Activated CD8-positive, alpha-beta T cell treated with anti-CD3 and anti-CD28 coated beads, Interleukin-2, amount 10 ng/mL, durations not matched to agents 7 days and 5 days (primary cell): ENCODE measurements around the gene GLP2R. TPM values are rescaled to one million over a fixed set of nuclear protein-coding genes. Genes with fewer than 3 reads are reported as not detected.

Source experiments
- ATAC-seq: fragments of 150-1000 bp; cut with Tn5 transposase; one replicate; pipeline ENCODE4 v1.10.0; 2021; ENCODE audit warnings: moderate library complexity
- CTCF ChIA-PET: fragments of 350-600 bp; sonication (Branson Sonifier 250); formaldehyde crosslinking; loops from one replicate; lab custom pipeline; 2021; ENCODE audit warnings: antibody characterized with exemption; lab: Charles Lee
- POLR2A ChIA-PET: fragments of 350-600 bp; sonication (Branson Sonifier 250); formaldehyde crosslinking; loops from one replicate; lab custom pipeline; 2021; ENCODE audit warnings: antibody characterized with exemption; lab: Charles Lee
- DNase-seq: peaks from one replicate; pipeline ENCODE4 v3.0.0-alpha.2; 2020
- H3K27ac Mint-ChIP-seq: one replicate; pipeline ENCODE4 v1.8.0; 2021; ENCODE audit warnings: mild to moderate bottlenecking, mixed read lengths
- H3K27me3 Mint-ChIP-seq: one replicate; pipeline ENCODE4 v1.8.0; 2021; ENCODE audit warnings: low read depth, mixed read lengths
- H3K36me3 Mint-ChIP-seq: one replicate; pipeline ENCODE4 v1.8.0; 2021; ENCODE audit warnings: low read depth, mixed read lengths
- H3K4me1 Mint-ChIP-seq: one replicate; pipeline ENCODE4 v1.8.0; 2021; ENCODE audit warnings: low read depth, mixed read lengths
- H3K4me3 Mint-ChIP-seq: one replicate; pipeline ENCODE4 v1.8.0; 2021; ENCODE audit warnings: mild to moderate bottlenecking, mixed read lengths
- H3K9me3 Mint-ChIP-seq: one replicate; pipeline ENCODE4 v1.8.0; 2022; ENCODE audit warnings: mixed read lengths; ENCODE audit not compliant: insufficient read depth
- total RNA-seq, 2 experiments: library from RNA; stranded (reverse); gene quantifications; one replicate each; pipeline ENCODE4 v1.2.3, GENCODE V29; 2021

The GLP2R gene
- total RNA-seq, 2 experiments from 2014 or later = not detected

DNA sequence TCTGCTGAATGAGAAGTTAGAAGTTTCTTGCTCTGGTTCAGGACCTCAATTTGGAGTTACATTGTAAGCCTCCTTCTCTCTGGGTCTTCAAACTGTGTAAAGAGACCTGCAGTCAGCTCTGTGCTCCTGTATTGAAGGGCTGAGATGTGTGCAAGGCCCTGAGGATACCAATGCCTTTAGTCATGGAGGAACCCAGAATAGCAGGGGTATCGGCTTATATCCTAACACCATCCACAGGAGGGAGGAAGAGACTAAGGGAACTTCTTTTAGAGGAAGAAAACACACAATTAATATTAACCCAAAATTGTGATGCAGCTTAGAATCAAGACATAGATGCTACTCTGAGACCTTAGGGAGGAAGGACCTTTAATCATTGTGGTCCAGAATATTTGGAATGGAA, 36.5 kb downstream of the GLP2R start:
- ChIA-PET CTCF (no interaction called here), POLR2A (no interaction called here)
- ATAC-seq = no peak
- Mint-ChIP-seq H3K4me3 (no peak overlapping the region), H3K36me3 (no peaks in the 10 kb centered on the region), H3K4me1 (no peaks in the 10 kb centered on the region), H3K27ac (no peak overlapping the region), H3K27me3 (no peaks in the 10 kb centered on the region), H3K9me3 (peaks cover 12% of the 10 kb centered on the region)
- DNase-seq = no peak

DNA sequence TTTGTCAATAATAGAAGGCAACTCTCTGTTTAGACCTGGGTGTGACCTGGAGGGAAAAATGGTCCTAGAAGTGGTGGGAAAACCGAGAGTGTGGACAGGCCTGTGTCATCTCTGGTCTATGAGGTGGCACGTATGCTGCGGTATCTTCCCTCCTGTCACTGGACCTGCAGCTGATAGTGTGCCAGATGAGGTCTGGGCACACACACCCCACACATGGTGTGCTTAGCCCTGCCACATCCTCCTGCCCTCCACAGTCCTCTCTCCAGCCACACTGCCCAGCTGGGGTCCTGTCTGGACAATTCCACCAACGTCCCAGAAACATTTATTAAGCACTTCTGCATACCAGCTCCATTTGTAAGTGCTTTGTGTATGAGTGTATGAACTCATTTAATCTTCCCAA, 37.2 kb downstream of the GLP2R start:
- POLR2A ChIA-PET = no interaction called here
- no peaks in the 10 kb centered on the region for H3K27me3 Mint-ChIP-seq
- no peaks in the 10 kb centered on the region for H3K36me3 Mint-ChIP-seq
- DNase-seq (no peak), ATAC-seq (no peak)
- H3K4me3 Mint-ChIP-seq = no peak overlapping the region
- CTCF ChIA-PET = no interaction called here
- H3K9me3 Mint-ChIP-seq = peaks cover 12% of the 10 kb centered on the region
- H3K27ac Mint-ChIP-seq = no peak overlapping the region
- H3K4me1 Mint-ChIP-seq = no peaks in the 10 kb centered on the region

DNA sequence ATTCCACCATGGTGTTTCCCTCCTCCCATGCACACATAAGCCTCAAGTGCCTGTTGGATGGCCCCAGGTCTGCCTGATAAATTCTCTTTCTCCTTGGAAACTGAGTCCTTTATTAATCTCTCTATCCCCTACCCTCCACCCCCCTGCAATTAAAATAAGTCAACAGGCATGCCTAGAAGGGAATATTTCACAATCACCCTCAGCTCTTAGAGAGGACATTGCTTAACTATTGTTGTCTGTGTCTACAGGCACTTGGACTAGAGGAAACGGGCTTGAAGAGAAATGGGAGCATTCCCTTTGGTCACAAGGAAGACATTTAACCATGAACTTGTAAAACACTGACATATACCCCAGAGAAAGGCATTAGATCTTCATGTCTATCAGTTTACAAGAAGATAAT, 39.9 kb downstream of the GLP2R start:
- no peaks in the 10 kb centered on the region for H3K27me3 Mint-ChIP-seq

DNA sequence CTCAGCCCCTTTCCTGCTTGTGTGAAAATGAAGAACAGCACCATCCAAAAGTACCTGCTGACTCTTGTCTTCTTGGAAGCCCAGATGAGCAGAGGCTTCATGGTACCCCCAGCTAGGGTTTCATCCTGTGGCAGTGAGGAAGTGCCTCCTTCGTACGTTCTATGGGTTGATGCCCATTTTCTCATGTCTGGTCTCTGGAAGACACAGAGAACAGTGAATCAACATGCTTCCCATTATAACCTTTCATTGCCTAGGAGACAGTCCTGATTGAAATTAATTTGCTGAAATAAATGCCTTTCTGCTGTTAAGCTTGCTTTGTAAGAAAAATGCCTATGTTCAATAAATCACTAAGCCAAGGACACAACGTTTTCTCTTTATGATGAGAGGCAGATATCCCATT, 42.8 kb downstream of the GLP2R start:
- no peak overlapping the region for H3K27ac Mint-ChIP-seq
- no peak for ATAC-seq
- H3K4me3 Mint-ChIP-seq = no peak overlapping the region
- CTCF ChIA-PET = no interaction called here
- no peak for DNase-seq
- no peaks in the 10 kb centered on the region for H3K36me3 Mint-ChIP-seq
- H3K4me1 Mint-ChIP-seq = no peaks in the 10 kb centered on the region
- POLR2A ChIA-PET = no interaction called here
- H3K9me3 Mint-ChIP-seq = no peaks in the 10 kb centered on the region
- no peaks in the 10 kb centered on the region for H3K27me3 Mint-ChIP-seq

More for the DNA sequence above, 39.9 kb downstream of the GLP2R start:
- H3K27ac Mint-ChIP-seq = no peak overlapping the region
- ATAC-seq (no peak), DNase-seq (no peak)
- no peaks in the 10 kb centered on the region for H3K36me3 Mint-ChIP-seq
- no peaks in the 10 kb centered on the region for H3K4me1 Mint-ChIP-seq
- POLR2A ChIA-PET = no interaction called here
- H3K4me3 Mint-ChIP-seq = no peak overlapping the region
- no peaks in the 10 kb centered on the region for H3K9me3 Mint-ChIP-seq
- CTCF ChIA-PET = no interaction called here

DNA sequence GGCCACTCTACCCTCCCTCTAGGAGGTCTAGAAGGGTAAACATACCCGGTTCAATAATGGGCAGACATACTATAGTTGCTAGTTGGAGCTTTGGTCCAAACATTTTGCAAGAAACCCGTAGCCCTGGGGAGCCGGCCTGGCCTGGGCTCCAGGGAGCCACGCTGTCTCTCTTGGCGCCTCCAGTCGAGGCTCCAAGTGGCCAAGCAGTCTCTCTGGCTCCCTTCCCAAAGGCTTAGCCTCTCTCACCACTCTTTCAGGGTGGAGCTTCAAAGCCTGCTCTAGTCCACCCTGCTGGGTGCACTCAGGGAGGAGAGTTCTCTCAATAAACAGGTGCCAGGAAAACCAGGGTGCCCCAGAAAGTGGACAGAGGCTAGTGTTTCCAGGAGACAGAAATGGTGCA, 47.1 kb downstream of the GLP2R start:
- H3K9me3 Mint-ChIP-seq = no peaks in the 10 kb centered on the region
- ChIA-PET CTCF (no interaction called here), POLR2A (no interaction called here)
- no peaks in the 10 kb centered on the region for H3K27me3 Mint-ChIP-seq
- H3K27ac Mint-ChIP-seq = no peak overlapping the region
- H3K36me3 Mint-ChIP-seq = no peaks in the 10 kb centered on the region
- no peak for DNase-seq
- H3K4me1 Mint-ChIP-seq = no peaks in the 10 kb centered on the region
- H3K4me3 Mint-ChIP-seq = no peak overlapping the region
- no peak for ATAC-seq

DNA sequence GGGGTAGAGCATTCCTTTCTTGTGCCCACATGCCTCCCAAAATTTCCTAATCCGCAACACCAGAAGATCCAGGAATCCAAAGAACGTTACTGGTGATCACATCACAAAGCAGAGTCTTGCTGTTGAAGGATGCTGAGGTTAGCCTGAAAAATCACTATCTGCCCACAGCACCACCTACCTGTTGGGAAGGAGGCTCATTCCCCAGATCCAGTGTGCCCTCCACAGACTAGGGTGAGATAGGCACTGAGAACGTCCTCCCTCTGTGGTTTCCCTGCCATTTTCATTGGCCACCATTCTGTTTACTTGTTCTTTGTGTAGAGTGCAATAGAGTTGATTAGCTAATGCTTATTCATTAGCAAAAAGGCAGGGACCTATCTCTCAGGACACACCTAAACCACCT, 49.0 kb downstream of the GLP2R start:
- DNase-seq (no peak), ATAC-seq (no peak)
- ChIA-PET POLR2A (no interaction called here), CTCF (no interaction called here)
- Mint-ChIP-seq H3K36me3 (no peaks in the 10 kb centered on the region), H3K4me3 (no peak overlapping the region), H3K9me3 (no peaks in the 10 kb centered on the region), H3K27ac (no peak overlapping the region), H3K4me1 (no peaks in the 10 kb centered on the region), H3K27me3 (no peaks in the 10 kb centered on the region)

DNA sequence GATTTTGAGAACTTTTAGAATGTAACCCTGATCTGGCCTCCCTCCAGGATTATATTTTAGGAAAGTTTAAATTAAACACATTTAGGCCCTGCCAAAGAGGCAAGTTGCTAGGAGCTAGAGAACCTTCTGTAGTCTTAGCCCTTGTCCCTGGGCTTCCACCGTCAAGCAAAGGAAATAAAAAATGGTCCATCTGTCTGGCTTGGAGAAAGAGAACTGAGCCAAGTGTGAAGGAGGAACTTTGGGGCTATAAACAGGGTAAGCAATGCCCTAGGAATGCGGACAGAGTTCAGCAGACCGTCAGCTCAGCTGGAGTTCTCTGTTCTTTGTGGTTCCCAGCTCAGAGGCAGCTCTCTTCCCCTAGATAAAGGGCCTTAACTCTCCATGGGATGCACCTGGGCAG, 49.7 kb downstream of the GLP2R start:
- POLR2A ChIA-PET = no interaction called here
- H3K36me3 Mint-ChIP-seq = no peaks in the 10 kb centered on the region
- no peaks in the 10 kb centered on the region for H3K4me1 Mint-ChIP-seq
- H3K27ac Mint-ChIP-seq = no peak overlapping the region
- CTCF ChIA-PET = no interaction called here
- no peak overlapping the region for H3K4me3 Mint-ChIP-seq
- ATAC-seq = no peak
- DNase-seq = no peak
- H3K27me3 Mint-ChIP-seq = no peaks in the 10 kb centered on the region
- H3K9me3 Mint-ChIP-seq = no peaks in the 10 kb centered on the region

DNA sequence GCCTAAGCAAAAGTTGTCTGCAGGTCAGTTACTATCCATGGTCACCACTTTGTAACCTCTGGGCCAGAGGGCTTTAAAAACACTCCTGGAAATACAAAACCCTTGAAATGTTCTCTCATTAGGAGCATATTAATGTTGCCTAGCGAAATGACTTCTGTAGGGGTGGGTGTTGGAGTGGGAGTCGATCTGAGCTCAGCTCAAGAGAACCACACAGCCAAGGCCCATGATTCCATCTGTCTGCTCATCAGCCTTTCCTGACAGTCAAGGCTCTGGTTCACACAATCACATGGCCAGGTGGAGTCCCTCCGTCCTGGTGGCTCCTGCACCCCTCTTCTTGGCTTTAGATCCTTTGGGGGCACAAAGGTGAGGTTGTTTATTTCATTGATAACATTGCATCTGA, 52.6 kb downstream of the GLP2R start:
- Mint-ChIP-seq H3K9me3 (peaks cover 13% of the 10 kb centered on the region), H3K27ac (no peak overlapping the region), H3K4me3 (no peak overlapping the region), H3K4me1 (no peaks in the 10 kb centered on the region), H3K36me3 (no peaks in the 10 kb centered on the region), H3K27me3 (no peaks in the 10 kb centered on the region)
- ATAC-seq (no peak), DNase-seq (no peak)
- ChIA-PET CTCF (no interaction called here), POLR2A (no interaction called here)

DNA sequence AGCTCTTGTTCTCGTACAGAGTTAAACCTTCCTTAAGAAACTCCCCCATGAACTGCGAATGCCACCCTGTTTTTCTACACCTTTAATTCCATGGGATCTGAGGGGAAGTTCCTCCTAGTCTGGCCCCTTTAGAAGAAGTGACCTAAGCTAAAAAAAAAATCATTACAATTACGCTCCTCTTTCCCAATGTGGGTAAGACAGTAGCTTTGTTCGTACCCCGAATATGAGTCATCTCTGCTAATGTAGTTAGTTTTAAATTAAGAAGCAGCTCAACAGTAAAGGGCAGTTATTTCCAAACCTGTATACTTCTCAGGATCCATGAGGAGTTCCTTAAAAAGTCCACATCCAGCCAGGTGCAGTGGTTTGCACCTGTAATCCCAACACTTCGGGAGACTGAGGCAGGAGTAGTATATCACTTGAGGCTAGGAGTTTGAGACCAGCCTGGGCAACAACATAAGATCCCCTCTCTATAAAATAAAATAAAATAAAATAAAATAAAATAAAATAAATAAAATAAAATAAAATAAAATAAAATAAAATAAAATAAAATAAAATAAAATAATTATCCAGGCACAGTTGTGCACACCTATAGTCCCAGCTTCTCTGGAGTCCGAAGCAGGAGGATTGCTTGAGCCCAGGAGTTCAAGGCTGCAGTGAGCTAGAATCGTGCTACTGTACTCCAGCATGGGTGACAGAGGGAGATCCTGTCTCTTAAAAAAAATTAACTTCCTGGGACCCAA, 53.2 kb downstream of the GLP2R start:
- Mint-ChIP-seq H3K36me3 (no peaks in the 10 kb centered on the region), H3K4me1 (no peaks in the 10 kb centered on the region), H3K27ac (no peak overlapping the region), H3K27me3 (no peaks in the 10 kb centered on the region), H3K9me3 (peaks cover 15% of the 10 kb centered on the region), H3K4me3 (no peak overlapping the region)
- no peak for ATAC-seq
- no peak for DNase-seq
- CTCF ChIA-PET = no interaction called here
- POLR2A ChIA-PET = no interaction called here

DNA sequence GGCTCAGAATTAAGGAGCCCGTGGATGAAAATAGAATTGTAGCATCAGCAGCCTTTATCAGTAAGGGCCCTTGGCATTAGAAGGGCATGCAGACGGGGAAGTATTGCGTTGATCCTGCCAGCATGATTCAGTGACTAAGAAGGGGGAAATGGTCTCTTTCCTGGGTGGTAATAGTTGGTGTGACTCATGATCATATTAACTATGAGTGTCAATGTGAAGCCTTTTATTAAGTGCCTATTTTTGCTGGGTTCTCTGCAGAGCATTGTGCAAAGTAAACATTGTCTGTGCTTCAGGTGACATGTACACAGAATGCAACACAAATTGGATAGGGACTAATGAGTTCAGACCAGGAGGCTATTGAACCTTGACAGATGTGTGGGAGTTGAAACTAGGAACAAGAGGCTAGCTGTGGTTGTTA, 54.9 kb downstream of the GLP2R start:
- Mint-ChIP-seq H3K9me3 (peaks cover 15% of the 10 kb centered on the region), H3K27ac (no peak overlapping the region), H3K36me3 (no peaks in the 10 kb centered on the region), H3K4me3 (no peak overlapping the region), H3K4me1 (no peaks in the 10 kb centered on the region), H3K27me3 (no peaks in the 10 kb centered on the region)
- DNase-seq (no peak), ATAC-seq (no peak)
- ChIA-PET POLR2A (no interaction called here), CTCF (no interaction called here)

DNA sequence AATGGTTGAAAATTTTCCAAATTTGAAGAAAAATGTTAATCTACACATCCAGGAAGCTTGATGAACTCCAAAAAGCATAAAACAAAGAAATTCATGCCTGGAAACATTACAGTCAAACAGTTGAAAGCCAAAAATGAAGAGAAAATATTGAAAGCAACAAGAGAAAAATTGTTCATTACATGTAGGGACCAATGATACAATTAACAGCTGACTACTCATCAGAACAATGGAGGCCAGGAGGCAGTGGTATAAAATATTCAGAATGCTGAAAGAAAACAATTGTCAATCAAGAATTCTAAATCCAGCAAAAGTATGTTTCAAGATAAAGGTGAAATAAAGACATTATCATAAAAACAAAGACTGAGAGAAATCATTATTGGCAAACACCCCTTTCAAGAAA, 57.7 kb downstream of the GLP2R start:
- H3K9me3 Mint-ChIP-seq = peaks cover 15% of the 10 kb centered on the region
- CTCF ChIA-PET = no interaction called here
- DNase-seq = no peak

DNA sequence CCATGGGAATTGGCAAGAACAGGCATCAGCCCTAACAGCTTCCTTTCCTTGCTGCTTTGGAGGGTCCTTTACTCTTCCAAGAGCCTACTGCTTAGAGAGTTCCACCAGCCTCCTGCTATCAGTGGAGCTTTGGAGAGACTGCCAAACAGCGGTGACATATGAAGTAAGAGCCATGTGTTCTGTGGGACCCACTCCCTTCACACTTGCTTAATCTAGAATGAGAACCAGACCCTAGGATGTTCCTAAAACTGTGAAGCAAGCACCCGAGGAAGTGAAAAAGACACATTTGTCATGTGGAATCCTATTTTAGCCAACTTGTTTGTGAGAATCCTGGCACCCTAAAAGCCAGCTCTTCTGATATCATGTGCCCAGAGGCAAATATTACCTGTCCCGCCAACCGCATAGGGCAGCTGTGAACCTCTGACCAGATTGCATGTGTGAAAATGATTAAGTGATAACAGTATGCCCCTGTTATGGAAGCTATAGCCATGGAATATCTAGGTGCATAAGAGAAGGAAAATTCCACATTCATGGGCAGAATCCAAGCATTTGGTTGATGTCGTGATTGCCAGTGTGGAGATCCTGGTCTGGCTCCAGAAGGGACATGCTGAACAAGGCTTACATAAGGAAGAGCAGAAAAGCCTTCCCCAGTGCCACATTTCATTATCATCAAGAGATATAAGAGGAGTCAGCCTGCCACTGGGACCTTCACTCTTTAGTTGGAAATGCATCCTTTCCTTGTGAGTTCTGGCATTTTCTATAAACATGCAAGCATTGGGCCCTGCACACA, 60.6 kb downstream of the GLP2R start:
- DNase-seq (no peak), ATAC-seq (no peak)
- H3K4me1 Mint-ChIP-seq = no peaks in the 10 kb centered on the region
- H3K36me3 Mint-ChIP-seq = no peaks in the 10 kb centered on the region
- no peak overlapping the region for H3K4me3 Mint-ChIP-seq
- ChIA-PET CTCF (no interaction called here), POLR2A (no interaction called here)
- H3K27ac Mint-ChIP-seq = no peak overlapping the region
- no peaks in the 10 kb centered on the region for H3K27me3 Mint-ChIP-seq
- H3K9me3 Mint-ChIP-seq = peaks cover 15% of the 10 kb centered on the region

More for the DNA sequence above, 57.7 kb downstream of the GLP2R start:
- Mint-ChIP-seq H3K27ac (no peak overlapping the region), H3K4me1 (no peaks in the 10 kb centered on the region), H3K27me3 (no peaks in the 10 kb centered on the region), H3K4me3 (no peak overlapping the region), H3K36me3 (no peaks in the 10 kb centered on the region)
- no peak for ATAC-seq
- POLR2A ChIA-PET = no interaction called here
